Left kidney (tissue), 2 donors: ENCODE measurements around the gene EML1. TPM values are rescaled to one million over a fixed set of nuclear protein-coding genes. Genes with fewer than 3 reads are reported as not detected.

Experiments used
- DNase-seq: peaks from one replicate; pipeline ENCODE4 v3.0.0-alpha.2; 2013
- polyA plus RNA-seq: library from polyadenylated mRNA; unstranded; fragments of 120-200 nt; gene quantifications from one replicate; pipeline ENCODE4 v1.2.1, GENCODE V29; 2013; ENCODE audit not compliant: insufficient read length

Gene EML1
- polyA plus RNA-seq, 1 donor, result 38.5 TPM

DNA sequence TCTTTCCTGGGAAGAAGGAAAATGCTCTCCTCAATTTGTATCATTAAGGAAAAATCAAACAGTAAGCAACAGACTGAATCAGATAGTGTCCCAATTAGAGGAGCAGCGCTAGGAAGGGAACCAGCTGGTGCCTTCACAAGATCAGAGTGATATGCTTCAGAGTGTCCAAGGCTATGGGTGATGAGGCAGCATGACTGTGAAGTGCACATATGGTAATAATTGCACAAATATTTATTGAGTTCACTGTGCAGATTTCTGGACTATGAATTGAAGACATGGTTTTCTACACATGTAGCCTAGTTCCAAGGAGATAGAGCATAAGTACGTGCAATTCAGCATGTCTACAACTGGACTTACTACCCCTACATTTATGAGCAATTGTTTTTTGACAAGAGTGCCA is 193.2 kb downstream of the EML1 start:
- DNase-seq, result no peak

- DNase-seq, result no peak
Observed at GRCh38 chr14:99989032-99989431, 195.8 kb downstream of the EML1 start.

DNA sequence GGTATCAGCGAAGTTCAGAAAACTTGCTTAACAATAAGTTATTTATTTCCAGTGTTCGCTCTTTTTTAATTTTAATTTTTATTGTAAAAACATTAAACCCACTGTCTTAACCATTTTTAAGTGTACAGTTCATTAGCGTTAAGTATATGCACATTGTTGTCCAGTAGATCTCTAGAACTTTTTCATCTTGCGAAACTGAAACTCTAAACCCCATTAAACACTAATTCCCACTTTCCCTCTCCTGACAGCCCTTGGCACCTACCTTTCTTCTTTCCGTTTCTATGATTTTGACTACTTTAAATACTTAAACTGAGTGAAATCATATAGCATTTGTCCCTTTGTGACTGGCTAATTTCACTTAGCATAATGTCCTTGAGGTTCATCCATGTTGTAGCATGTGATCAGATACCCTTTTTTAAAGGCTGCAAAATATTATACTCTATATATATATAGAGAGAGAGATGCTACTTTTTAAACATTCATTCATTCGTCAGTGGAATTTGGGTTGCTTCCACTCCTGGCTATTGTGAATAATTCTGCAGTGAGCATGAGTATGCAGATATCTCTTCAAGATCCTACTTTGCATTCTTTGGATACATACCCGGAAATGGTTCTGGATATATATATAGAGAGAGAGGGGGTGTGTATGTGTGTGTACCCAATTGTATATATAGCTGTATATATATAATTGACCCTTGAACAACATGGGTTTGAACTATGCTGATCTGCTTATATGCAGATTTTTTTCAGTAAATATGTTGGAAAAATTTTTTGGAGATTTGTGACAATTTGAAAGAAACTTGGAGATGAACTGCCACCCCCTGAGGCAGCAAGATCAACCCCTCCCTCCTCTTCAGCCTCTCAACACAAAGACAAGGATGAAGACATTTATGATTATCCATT is 197.3 kb downstream of the EML1 start:
- DNase-seq, result no peak

DNA sequence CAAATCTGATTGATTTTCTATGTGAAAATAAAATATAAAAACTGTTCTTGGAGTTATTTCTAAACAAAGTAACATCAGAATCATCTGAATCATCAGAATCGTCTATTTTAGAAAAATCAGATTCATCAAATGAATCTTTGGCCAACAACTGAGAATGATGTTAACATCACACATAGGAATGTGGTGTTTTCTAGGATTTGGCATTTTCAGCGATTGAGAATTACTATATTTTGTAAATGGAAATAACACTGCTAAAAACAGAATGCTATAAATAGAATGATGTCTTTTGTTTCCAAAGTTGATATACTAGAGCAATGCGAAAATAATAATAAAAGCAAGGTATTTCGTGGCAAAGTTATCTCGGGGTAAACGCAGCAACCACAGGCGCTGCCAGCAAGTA is 198.1 kb downstream of the EML1 start:
- no peak for DNase-seq

Other genes starting within 250 kb of the EML1 start
- gene CCDC85C, start 189.2 kb upstream of the EML1 start, polyA plus RNA-seq, result 24.4 TPM
- 0.98 TPM for gene HHIPL1, start 148.3 kb upstream of the EML1 start, polyA plus RNA-seq
- gene CYP46A1, start 109.1 kb upstream of the EML1 start, polyA plus RNA-seq, result 3.4 TPM